ENCODE results near the gene UBE2K.
"Not testable (repeated sequence)": the region's sequence is repeated elsewhere in the genome, so short reads cannot be mapped to it uniquely, and the experiment has no call there.

Gene UBE2K

DNA sequence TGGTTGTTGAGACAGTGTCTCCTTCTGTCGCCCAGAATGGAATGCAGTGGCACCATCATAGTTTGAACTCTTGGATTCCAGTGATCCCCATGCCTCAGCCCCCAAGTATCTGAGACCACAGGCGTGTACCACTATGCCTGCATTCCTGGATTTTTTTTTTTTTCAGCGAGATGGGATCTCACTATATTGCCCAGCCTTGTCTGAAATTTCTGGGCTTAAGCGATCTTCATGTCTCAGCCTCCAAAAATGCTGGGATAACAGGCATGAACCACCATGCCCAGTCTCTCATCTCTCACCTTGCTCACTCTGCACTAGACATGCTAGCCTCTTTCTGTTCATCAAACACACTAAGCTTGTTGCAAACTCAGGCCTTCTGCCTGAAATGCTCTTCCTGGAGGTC, 104.1 kb downstream of the UBE2K start:
- DNase-seq (ENCODE audit: low read depth in 2 of 2): no peak

DNA sequence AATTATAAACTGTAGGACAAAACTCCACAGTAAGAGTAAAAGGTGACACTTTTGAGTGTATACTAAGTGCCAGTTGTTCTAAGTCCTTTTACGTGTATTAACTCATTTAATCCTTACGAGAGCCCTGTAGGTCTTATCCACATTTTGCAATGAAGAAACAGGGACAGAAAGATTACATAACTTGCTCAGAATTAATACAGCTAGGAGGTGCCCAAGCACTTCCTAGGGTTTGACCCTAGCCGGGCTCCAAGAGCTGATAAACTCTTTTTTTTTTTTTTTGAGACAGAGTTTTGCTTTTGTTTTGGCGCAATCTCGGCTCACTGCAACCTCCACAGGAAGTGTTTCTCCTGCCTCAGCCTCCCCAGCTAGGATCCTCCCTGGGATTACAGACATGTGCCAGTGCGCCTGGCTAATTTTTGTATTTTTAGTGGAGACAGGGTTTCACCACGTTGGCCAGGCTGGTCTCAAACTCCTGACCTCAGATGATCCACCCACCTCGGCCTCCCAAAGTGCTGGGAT, 110.4 kb downstream of the UBE2K start:
- DNase-seq (ENCODE audit: low read depth in 2 of 2): no peak

DNA sequence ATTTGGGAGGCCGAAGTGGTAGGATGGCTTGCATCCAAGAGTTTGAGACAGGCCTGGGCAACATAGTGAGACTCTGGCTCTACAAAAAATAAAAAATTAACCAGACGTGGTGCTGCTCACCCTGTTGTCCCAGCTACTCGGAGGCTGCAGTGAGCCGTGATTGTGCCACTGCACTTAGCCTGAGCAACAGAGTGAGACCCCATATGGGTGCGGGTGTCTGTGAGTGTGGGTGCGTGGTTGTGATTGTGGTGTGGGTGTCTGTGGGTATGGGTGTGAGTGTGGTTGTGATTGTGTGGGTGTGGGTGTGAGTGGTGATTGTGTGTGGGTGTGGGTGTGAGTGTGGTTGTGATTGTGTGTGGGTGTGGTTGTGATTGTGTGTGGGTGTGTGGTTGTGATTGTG, 114.6 kb downstream of the UBE2K start:
- no peak for DNase-seq (ENCODE audit: low read depth in 2 of 2)

DNA sequence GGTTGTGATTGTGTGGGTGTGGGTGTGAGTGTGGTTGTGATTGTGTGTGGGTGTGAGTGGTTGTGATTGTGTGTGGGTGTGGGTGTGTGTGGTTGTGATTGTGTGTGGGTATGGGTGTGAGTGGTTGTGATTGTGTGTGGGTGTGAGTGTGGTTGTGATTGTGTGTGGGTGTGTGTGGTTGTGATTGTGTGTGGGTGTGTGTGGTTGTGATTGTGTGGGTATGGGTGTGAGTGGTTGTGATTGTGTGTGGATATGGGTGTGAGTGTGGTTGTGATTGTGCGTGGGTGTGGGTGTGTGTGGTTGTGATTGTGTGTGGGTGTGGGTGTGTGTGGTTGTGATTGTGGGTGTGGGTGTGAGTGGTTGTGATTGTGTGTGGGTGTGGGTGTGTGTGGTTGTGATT, 115.1 kb downstream of the UBE2K start:
- not testable (repeated sequence) for DNase-seq (ENCODE audit: low read depth in 2 of 2)

DNA sequence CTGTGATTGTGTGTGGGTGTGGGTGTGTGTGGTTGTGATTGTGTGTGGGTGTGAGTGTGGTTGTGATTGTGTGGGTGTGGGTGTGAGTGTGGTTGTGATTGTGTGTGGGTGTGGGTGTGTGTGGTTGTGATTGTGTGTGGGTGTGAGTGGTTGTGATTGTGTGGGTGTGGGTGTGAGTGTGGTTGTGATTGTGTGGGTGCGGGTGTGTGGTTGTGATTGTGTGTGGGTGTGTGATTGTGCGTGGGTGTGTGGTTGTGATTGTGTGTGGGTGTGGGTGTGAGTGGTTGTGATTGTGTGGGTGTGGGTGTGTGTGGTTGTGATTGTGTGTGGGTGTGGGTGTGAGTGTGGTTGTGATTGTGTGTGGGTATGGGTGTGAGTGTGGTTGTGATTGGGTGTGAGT, 115.8 kb downstream of the UBE2K start:
- DNase-seq (ENCODE audit: low read depth in 2 of 2): not testable (repeated sequence)

DNA sequence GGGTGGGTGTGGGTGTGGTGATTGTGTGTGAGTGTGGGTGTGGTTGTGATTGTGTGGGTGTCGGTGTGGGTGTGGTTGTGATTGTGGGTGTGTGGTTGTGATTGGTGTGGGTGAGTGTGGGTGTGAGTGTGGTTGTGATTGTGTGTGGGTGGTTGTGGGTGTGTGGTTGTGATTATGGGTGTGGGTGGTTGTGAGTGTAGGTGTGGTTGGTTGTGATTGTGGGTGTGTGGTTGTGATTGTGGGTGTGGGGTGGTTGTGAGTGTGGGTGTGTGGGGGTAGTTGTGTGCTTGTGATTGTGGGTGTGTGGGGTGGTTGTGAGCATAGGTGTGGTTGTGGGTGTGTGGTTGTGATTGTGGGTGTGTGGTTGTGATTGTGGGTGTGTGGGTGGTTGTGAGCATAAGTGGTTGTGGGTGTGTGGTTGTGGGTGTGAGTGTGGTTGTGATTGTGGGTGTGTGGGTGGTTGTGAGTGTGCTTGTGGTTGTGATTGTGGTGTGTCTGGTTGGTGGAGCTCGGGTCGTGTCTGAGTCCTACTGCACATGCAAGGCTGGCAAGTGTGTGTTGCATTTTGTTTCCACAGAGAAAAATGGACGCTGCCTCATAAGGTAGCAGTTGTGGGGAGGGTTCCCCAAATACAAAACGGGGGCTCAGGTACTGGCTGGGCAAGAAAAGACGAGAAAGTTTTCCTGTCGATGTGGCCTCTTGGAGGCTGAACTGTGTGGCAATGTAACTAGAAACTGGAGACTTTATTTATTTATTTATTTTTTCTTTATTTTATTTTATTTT, 116.7 kb downstream of the UBE2K start:
- DNase-seq (ENCODE audit: low read depth in 2 of 2): no peak

DNA sequence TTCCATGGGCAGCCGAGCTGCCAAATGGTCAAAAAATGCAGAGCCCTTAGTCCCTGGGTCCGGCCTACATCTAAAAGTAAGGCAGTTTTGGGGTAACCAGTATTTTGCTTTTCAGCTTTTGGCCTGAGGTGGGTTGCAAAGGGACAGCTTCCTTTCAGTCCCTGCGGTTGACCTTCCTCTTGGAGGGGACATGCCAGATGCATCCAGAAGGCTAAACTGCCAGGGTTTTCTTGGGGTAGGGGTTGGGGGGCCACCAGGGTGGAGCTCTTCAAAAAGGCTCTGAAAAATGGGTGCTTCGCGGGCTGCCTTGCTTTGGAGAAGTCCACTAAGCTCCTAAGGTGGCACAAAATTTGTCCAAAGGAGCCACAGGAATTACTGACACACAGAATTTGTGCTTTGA, 120.7 kb downstream of the UBE2K start:
- DNase-seq (ENCODE audit: low read depth in 2 of 2): no peak

DNA sequence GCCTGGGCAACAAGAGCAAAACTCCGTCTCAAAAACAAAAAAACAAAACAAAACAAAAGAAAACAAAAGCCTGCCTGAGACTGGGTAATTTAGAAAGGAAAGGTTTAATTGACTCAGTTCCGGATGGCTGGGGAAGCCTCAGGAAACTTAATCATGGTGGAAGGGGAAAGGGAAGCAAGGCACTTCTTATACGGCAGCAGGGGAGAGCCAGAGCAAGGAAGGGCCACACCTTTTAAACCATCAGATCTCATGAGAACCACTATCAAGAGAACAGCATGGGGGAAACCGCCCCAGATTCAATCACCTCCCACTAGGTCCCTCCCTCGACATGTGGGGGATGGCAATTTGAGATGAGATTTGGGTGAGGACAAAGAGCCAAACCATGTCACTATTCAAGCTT, 122.2 kb downstream of the UBE2K start:
- DNase-seq (ENCODE audit: low read depth in 2 of 2): no peak

DNA sequence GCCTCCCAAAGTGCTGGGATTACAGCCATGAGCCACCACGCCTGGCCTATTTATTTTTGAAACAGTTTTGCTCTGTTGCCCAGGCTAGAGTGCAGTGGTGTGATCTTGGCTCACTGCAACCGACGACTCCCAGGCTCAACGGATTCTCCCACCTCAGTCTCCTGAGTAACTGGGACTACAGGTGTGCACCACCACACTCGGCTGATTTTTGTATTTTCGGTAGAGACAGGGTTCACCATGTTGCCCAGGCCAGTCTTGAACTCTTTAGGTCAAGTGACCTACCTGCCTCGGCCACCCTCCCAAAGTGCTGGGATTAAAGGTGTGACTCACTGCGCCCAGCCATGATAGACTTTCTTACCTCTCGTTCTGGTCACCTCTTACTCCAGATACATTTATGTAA, 124.0 kb downstream of the UBE2K start:
- no peak for DNase-seq (ENCODE audit: low read depth in 2 of 2)

DNA sequence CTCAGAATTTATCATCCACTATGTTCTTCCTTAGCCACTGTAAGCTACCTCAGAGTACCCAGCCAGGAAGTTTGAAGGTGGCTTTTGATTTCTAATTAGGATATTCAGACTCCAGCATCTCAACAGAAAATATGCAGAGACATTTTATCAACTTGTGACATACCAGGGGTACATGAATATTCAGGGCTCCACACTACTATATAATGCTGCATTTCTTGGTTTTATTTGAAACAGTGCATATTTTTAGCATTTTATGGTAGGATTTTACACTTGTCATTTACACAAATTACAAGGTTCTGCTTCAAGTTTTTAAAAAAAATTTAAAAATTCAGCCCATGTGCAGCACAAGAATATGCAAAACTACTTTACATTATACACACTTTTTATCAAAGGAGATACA, 124.7 kb downstream of the UBE2K start:
- DNase-seq (ENCODE audit: low read depth in 2 of 2): no peak

DNA sequence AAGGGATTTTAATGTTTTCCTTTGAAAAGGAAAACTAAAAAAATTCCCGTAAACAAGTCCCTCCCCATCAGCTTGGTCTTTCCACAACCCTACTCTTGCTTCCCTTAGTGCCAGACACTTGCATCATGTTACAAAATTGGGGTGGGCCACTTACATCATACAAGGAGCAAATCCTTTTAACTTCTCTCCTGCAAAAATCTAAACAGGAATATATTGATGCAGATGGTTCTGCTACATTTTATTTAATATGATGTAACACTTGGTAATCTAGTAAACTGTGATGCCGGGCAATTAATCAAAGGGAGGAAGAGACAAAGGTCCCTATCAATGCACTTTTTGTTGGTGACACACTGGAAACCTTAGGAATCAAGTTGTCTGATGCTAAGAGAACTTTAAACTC, 125.3 kb downstream of the UBE2K start:
- DNase-seq (ENCODE audit: low read depth in 2 of 2): peak; percentile 42 to 44

DNA sequence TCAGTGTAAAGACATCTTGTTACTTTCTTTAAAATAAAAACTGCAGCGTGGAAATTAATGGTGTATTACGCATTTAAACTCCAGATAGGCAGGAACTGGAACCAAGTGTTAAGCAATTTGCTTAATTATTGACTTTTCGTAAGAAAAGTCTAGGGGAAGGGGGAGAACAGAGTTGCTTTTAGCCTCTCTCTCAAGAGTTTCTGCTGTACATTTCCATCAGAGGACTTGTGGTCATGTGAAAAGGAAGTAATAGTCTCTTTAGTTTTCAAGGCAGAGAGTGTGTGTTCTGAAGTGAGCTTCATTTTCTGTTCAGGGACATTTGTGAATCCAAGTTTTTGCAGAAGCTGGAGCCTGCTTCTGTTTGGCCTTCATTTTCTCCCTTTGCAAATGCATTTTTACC, 127.2 kb downstream of the UBE2K start:
- DNase-seq (ENCODE audit: low read depth in 2 of 2): no peak

DNA sequence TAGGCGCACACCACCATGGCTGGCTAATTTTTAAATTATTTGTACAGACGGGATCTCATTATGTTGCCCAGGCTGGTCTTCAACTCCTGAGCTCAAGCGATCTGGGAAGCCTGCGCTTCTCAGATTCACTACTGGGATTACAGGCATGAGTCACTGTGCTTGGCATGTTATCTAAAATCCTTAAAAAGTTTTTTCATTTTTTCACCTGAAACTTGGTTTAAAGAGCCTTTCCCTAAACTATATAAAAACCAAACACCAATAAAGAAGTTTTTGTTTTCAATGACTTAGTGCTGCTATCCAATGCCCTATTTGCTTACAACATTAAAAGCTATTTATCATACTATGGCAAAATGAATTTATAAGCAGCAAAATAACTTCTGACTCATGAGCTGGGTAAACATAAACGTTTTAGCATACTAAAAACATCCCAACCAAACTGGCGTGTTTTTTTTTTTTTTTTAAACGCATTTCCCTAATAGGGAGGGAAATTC, 127.8 kb downstream of the UBE2K start:
- no peak for DNase-seq (ENCODE audit: low read depth in 2 of 2)

Data from fibroblast of skin of left biceps (primary cell).